Psoas muscle (tissue), 8 donors: Measurements from ENCODE around the gene APBB1. TPM values are rescaled to one million over a fixed set of nuclear protein-coding genes. Genes with fewer than 3 reads are reported as not detected.
A peak's percentile ranks its signal among the peaks of the same experiment; 100 is the strongest.

Experiments used
- ATAC-seq, 4 donors: fragments of 200-7000 bp; cut with Tn5 transposase; one replicate each; pipeline ENCODE4 v1.9.1; 2020; ENCODE audit warnings: moderate library complexity in 3 of 4, mild to moderate bottlenecking in 2 of 4
- DNase-seq, 2 donors: peaks; one replicate each; pipeline ENCODE4 v3.0.0-alpha.2; 2020
- H3K27ac ChIP-seq: fragments of 200-600 bp; one replicate; pipeline ENCODE4 v1.8.0; 2022
- H3K27me3 ChIP-seq, 3 donors: fragments of 200-600 bp in 1 of 3; one replicate each; pipeline versions ENCODE4 v1.6.1 to v1.8.0; 2013 to 2022; ENCODE audit warnings: low read length in 2 of 3, mild to moderate bottlenecking in 2 of 3, moderate library complexity in 1 of 3; ENCODE audit not compliant: insufficient read depth in 3 of 3
- H3K36me3 ChIP-seq, 2 donors: fragments of 200-600 bp in 1 of 2; one replicate each; pipeline versions ENCODE4 v1.6.1 to v1.8.0; 2013 to 2022; ENCODE audit warnings: low read depth in 1 of 2, mild to moderate bottlenecking in 1 of 2, moderate library complexity in 1 of 2; ENCODE audit not compliant: insufficient read depth in 1 of 2
- H3K4me1 ChIP-seq: fragments of 200-600 bp; one replicate; pipeline ENCODE4 v1.8.0; 2022
- H3K4me3 ChIP-seq: fragments of 200-600 bp; one replicate; pipeline ENCODE4 v1.8.0; 2022; ENCODE audit warnings: mild to moderate bottlenecking
- H3K9me3 ChIP-seq: fragments of 200-600 bp; one replicate; pipeline ENCODE4 v1.8.0; 2022
- WGBS, 3 donors: extraction: QIAGEN DNeasy Blood & Tissue Kit; methylation state at CpG; one replicate each; pipeline versions ENCODE4 v1.1.6 to v1.1.7; 2013; 5-methylcytosine and 5-hydroxymethylcytosine counted together
- intact Hi-C, 2 donors: fragments of 100-400 bp; cut with DNase I; formaldehyde crosslinking; loops; one replicate each; pipeline versions ENCODE4 v1.11.0 to v1.14.2; 2022
- polyA plus RNA-seq, 3 donors: library from polyadenylated mRNA; stranded (reverse); fragments of 200-250 nt; gene quantifications; one replicate each; pipeline ENCODE4 v1.2.3, GENCODE V29; 2013
- total RNA-seq, 4 donors: library from RNA; stranded (reverse); fragmentation: NEBNext Ultra II Directional in 2 of 4; extraction: Animal tissue kit (Norgen Biotek cat#: 25700) in 2 of 4; gene quantifications; one replicate each; pipeline versions ENCODE4 v1.2.1 to v1.2.4, GENCODE V29; 2021 to 2023
- TF ChIP-seq, protein P1 (sequence below): fragments of 200-600 bp; IDR thresholded peaks from one replicate; pipeline ENCODE4 v1.8.0; 2022; ENCODE audit warnings: antibody characterized with exemption
- donor health status: healthy with polysubstance abuse.
- donor health status: DM: no; HTN: no; CAD: no; lungs with moderate emphysema.
- donor health status: Bipolar disorder and iron deficiency.
- donor health status: healthy.
- donor health status: DM: yes; HTN: yes; CAD: no.
- donor health status: DM: no; HTN: no; CAD: no.
- donor health status: DM: no; HTN: no; CAD: no.
- donor health status: DM: yes; HTN: yes; CAD: no.

The APBB1 gene
- total and polyA plus RNA-seq, 7 donors = 36.5 to 53.9 (median 42.5) TPM

DNA sequence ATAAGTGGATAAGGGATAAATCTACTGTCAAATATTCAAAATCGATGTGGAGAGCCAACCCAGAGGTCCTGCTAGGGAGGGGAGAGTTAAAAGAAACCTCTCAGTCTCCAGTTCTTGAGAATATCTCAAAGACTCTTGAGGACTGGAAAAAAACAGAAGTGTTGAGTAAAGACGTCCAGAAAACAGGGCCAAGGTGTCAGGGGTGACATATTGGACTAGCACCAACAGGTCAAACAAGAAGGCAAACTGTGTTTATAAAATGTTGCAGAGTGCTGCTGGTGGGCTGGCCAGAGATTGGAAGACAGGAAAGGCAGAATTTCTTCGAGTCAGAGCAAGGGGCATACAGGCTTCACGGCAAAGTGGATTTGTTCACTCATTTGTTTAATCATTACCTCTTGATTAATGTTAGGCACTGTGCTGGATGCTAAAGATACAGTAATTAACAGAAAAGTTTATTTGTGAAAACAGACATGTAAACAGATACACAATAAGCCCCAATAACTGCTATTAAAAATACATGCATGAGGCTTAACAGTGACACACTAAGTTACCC is 62.3 kb downstream of the APBB1 start:
- intact Hi-C loops = loop anchor here in 1 of 2 donors (10.0 kb wide), 1 partner anchor 102 kb away; the partner anchor contains the start of gene CCKBR
- TF ChIP-seq, protein P1, sequence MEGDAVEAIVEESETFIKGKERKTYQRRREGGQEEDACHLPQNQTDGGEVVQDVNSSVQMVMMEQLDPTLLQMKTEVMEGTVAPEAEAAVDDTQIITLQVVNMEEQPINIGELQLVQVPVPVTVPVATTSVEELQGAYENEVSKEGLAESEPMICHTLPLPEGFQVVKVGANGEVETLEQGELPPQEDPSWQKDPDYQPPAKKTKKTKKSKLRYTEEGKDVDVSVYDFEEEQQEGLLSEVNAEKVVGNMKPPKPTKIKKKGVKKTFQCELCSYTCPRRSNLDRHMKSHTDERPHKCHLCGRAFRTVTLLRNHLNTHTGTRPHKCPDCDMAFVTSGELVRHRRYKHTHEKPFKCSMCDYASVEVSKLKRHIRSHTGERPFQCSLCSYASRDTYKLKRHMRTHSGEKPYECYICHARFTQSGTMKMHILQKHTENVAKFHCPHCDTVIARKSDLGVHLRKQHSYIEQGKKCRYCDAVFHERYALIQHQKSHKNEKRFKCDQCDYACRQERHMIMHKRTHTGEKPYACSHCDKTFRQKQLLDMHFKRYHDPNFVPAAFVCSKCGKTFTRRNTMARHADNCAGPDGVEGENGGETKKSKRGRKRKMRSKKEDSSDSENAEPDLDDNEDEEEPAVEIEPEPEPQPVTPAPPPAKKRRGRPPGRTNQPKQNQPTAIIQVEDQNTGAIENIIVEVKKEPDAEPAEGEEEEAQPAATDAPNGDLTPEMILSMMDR = no peak
- Histone ChIP-seq H3K27ac (no peak overlapping the region), H3K27me3 (no peaks in the 10 kb centered on the region), H3K9me3 (no peaks in the 10 kb centered on the region), H3K4me3 (no peak overlapping the region), H3K4me1 (no peaks in the 10 kb centered on the region), H3K36me3 (no peaks in the 10 kb centered on the region)
- no peak for DNase-seq
- ATAC-seq = no peak
- 75 to 81% (median 77%) methylated on average over 4 of the region's 4 CpGs for WGBS, 3 donors

DNA sequence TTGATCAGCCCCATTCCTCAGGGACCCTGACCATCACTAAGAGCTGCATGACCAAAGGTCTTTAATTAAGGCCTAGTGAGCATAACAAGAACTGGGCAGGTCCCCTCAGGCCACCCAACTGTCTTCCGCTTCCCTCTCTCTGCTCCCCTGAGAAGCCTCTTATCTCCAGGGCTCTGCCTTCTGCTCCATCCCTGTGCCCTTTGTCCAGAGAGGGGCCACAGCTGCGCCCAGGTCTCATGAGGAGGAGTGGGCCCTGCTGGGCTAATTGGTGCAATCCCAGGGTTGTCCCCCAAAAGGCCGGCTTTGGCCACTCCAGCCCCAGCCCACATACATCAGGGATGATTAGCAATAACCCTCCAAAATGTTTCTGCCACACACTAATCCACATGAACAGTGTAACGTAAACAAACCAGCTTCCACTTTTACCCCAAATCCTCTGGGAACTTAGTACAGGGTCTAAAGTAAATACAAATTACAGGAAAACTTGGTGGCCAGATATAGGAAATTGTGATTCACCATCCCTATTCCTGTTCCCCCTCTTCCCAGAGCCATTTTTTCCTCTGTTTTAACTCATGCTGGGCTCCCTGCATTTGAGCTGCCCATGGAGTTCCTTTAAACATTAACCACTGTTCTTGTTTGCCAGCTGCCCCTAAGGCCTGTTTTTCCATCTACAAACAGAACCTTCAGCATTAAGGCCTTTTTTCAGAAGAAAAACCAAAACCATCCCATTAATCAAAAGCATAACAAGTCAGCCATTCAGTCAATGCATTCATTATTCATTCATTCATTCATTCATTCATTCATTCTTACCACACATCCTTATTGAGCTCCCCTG is 64.0 kb downstream of the APBB1 start:
- WGBS, 3 donors = 89 to 93% (median 93%) methylated on average over 4 of the region's 4 CpGs
- intact Hi-C loops = loop anchor here (5.0 to 10.0 kb wide), 3 partner anchors 38 to 333 kb away; partner anchors contain the start of gene CCKBR (in 1 of the 2)

DNA sequence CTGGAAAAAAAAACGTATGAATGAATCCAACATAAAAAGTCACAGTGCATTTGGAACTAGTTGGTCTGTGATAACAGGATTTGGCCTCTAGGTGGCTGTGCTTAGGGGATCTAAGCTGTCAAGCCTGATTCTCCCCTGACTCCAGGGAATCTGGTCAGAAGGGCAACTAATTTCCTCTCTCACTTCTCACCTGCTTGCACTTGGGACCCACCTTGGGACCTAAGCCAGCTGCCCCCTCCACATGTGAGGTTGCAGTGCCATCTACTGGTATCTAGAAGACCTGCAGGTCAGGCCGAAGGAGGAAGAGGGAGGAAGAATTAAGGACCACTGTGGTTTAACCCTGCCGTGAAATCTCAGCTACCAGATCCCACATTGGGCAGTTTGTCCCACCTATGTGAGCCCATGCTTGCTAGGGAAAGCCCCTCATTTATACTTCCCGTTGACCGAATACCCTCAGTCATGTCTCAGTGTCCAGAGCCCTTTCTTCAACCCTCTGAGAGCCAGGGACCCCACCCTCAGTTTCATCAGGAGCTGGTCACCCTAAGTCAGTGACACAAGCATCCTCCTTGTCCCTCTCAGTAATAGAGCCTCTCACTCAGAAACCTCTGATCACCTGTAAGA is 65.4 kb downstream of the APBB1 start:
- no peak overlapping the region for H3K27ac ChIP-seq
- H3K4me3 ChIP-seq = no peak overlapping the region
- DNase-seq (peak; percentile 38 to 68), ATAC-seq (peak; percentile 63 to 82 (median 72))
- H3K36me3 ChIP-seq = no peaks in the 10 kb centered on the region
- TF ChIP-seq, protein P1 = peak; percentile 94
- no peaks in the 10 kb centered on the region for H3K9me3 ChIP-seq
- no peaks in the 10 kb centered on the region for H3K4me1 ChIP-seq
- 4 to 15% (median 5%) methylated on average over 5 of the region's 5 CpGs for WGBS, 3 donors
- no peaks in the 10 kb centered on the region for H3K27me3 ChIP-seq
- intact Hi-C loops = loop anchor here (2.0 to 10.0 kb wide), 4 partner anchors 36 to 331 kb away; partner anchors contain the start of gene CCKBR (in 1 of the 2)

More for the DNA sequence above, 64.0 kb downstream of the APBB1 start:
- no peaks in the 10 kb centered on the region for H3K9me3 ChIP-seq
- no peak overlapping the region for H3K4me3 ChIP-seq
- no peak overlapping the region for H3K27ac ChIP-seq
- no peaks in the 10 kb centered on the region for H3K36me3 ChIP-seq
- ATAC-seq = no peak
- no peaks in the 10 kb centered on the region for H3K27me3 ChIP-seq
- TF ChIP-seq, protein P1 = no peak
- H3K4me1 ChIP-seq = no peaks in the 10 kb centered on the region
- DNase-seq = no peak

DNA sequence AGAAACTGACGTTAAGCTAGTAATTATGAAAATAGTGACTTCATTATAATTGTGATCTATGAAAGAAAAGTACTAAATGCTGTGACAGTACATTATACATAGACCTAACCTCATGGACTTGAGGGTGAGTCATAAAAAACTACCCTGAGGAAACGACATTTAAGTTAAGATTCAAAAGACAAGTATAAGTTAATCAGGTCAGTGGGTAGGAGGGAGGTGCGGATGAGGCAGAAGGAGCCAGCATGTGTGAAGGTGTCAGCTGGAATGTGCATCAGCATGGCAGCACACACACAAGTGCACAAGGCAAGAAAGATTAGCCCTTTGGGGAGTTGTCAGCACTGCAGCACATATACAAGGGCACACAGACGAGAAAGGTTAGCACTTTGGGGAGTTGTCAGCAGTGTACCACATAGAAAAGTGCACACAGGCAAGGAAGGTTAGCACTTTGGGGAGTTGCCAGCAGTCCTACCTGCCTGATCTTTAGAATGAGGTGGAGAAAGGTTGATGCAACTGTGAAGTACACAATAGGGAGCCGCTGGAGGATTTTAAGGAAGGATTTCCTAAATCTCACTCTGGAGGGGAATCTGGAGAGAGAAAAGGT is 67.0 kb downstream of the APBB1 start:
- Histone ChIP-seq H3K9me3 (no peaks in the 10 kb centered on the region), H3K36me3 (no peaks in the 10 kb centered on the region), H3K27ac (no peak overlapping the region), H3K4me3 (no peak overlapping the region), H3K27me3 (no peaks in the 10 kb centered on the region), H3K4me1 (no peaks in the 10 kb centered on the region)
- TF ChIP-seq, protein P1 = no peak
- intact Hi-C loops = loop anchor here (2.0 to 10.0 kb wide), 4 partner anchors 35 to 330 kb away; partner anchors contain the start of gene CCKBR (in 1 of the 2)
- 81 to 84% (median 82%) methylated on average over 5 of the region's 5 CpGs for WGBS, 3 donors
- DNase-seq (no peak), ATAC-seq (no peak)
